Lower lobe of right lung (tissue), 2 donors: ENCODE measurements around the gene CYTH4. TPM values are rescaled to one million over a fixed set of nuclear protein-coding genes. Genes with fewer than 3 reads are reported as not detected.

ENCODE experiments used
- ATAC-seq, 2 donors: fragments of 200-7000 bp; cut with Tn5 transposase; one replicate each; pipeline ENCODE4 v1.9.1; 2020 to 2022; ENCODE audit warnings: mild to moderate bottlenecking in 2 of 2, moderate library complexity in 2 of 2
- DNase-seq: peaks from one replicate; pipeline ENCODE4 v3.0.0-alpha.2; 2020
- H3K27ac ChIP-seq: fragments of 200-600 bp; one replicate; pipeline ENCODE4 v1.8.0; 2022
- H3K27me3 ChIP-seq: fragments of 200-600 bp; one replicate; pipeline ENCODE4 v1.8.0; 2022; ENCODE audit warnings: low read depth
- H3K36me3 ChIP-seq: fragments of 200-600 bp; one replicate; pipeline ENCODE4 v1.8.0; 2022; ENCODE audit warnings: mild to moderate bottlenecking
- H3K4me1 ChIP-seq: fragments of 200-600 bp; one replicate; pipeline ENCODE4 v1.8.0; 2022
- H3K4me3 ChIP-seq: fragments of 200-600 bp; one replicate; pipeline ENCODE4 v1.8.0; 2022; ENCODE audit warnings: mild to moderate bottlenecking
- H3K9me3 ChIP-seq: fragments of 200-600 bp; one replicate; pipeline ENCODE4 v1.8.0; 2022
- intact Hi-C: fragments of 100-400 bp; cut with DNase I; formaldehyde crosslinking; loops from one replicate; pipeline ENCODE4 v1.11.0; 2022
- total RNA-seq: library from RNA; stranded (reverse); fragmentation: NEBNext Ultra II Directional; extraction: Animal tissue kit (Norgen Biotek cat#: 25700); gene quantifications from one replicate; pipeline ENCODE4 v1.2.1, GENCODE V29; 2021
- TF ChIP-seq, protein P1 (sequence below): fragments of 200-600 bp; IDR thresholded peaks from one replicate; pipeline ENCODE4 v1.8.0; 2022; ENCODE audit warnings: antibody characterized with exemption, mild to moderate bottlenecking
- donor health status: DM: no; HTN: yes; CAD: no; lungs with severe emphysema.

Gene CYTH4
- total RNA-seq, 1 donor from 2014 or later: 45.4 TPM

DNA sequence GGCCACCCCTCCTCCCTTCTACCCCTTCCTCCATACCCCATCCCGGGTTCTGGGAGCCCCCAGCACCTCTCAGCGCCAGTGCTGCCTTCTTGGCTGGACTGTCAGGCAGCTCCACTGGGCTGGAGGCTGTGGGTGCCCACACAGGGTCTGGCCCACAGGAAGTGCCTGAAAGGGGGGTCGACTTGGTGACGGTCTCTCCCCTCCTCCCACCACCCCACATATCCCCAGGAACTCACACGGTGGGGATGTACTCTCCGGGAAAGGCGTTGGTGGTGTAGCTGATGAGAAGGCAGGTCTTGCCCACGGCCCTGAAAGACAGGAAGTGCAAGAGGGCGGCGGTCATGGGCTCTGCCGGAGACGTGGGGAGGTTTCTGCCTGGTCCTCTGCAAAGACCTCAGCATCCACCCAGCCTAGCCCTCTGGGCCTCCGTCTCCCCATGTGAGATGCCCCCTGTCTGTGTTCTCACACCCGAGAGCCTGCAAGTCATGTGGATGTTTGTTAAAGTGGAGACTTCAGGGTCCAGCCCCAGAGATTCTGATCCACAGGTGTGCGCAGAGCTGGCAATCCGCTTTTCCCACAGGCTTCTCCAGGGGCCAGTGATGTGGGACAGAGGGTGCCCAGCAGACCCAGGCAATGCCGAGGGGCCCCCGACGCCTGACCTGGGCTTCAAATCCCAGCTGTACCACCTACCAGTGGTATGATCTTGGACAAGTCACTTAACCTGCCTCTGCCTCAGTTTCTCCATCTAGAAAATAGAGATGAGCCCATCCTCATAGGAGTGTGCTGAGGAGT lies 40.8 kb upstream of the CYTH4 start:
- DNase-seq (peak; percentile 60), ATAC-seq (peak; percentile 2 to 31)
- H3K4me1 ChIP-seq: peaks cover 27% of the 10 kb centered on the region
- H3K4me3 ChIP-seq: peak overlapping the region; percentile 63
- TF ChIP-seq, protein P1, sequence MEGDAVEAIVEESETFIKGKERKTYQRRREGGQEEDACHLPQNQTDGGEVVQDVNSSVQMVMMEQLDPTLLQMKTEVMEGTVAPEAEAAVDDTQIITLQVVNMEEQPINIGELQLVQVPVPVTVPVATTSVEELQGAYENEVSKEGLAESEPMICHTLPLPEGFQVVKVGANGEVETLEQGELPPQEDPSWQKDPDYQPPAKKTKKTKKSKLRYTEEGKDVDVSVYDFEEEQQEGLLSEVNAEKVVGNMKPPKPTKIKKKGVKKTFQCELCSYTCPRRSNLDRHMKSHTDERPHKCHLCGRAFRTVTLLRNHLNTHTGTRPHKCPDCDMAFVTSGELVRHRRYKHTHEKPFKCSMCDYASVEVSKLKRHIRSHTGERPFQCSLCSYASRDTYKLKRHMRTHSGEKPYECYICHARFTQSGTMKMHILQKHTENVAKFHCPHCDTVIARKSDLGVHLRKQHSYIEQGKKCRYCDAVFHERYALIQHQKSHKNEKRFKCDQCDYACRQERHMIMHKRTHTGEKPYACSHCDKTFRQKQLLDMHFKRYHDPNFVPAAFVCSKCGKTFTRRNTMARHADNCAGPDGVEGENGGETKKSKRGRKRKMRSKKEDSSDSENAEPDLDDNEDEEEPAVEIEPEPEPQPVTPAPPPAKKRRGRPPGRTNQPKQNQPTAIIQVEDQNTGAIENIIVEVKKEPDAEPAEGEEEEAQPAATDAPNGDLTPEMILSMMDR: no peak
- peaks cover 11% of the 10 kb centered on the region for H3K36me3 ChIP-seq
- H3K27me3 ChIP-seq: peaks cover 46% of the 10 kb centered on the region
- intact Hi-C loops: no loop called here
- peak overlapping the region; percentile 16 for H3K27ac ChIP-seq
- H3K9me3 ChIP-seq: no peaks in the 10 kb centered on the region

DNA sequence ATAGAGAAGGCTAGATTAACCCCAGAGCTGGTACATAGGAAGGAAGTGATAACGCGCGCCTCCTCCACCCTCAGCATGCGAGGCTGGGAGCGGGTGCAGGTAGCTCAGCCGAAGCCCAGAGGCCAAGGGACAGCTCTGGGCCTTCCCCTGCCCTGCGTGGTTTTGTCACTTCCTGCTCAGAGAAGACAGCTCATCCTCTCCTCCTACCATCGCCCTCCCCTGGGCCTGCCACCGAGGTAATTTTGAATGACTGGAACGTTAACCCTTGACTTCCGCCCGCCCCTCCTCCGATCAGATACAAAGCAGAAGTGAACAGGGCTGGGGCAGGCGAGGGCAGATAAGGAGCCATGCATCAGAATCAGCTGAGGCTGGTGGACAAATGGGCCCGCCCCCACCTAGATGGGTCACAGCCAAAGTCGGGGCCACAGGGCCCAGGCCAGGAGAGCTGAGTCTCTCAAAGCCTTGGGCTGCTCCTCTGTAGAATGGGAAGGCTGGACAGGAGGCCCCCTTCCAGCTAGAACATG lies 39.9 kb upstream of the CYTH4 start:
- TF ChIP-seq, protein P1: no peak
- peaks cover 25% of the 10 kb centered on the region for H3K4me1 ChIP-seq
- DNase-seq (peak; percentile 89), ATAC-seq (peak; percentile 78 to 83)
- H3K36me3 ChIP-seq: peaks cover 11% of the 10 kb centered on the region
- H3K4me3 ChIP-seq: peak overlapping the region; percentile 63
- peak overlapping the region; percentile 79 for H3K27ac ChIP-seq
- peaks cover 43% of the 10 kb centered on the region for H3K27me3 ChIP-seq
- H3K9me3 ChIP-seq: no peaks in the 10 kb centered on the region
- intact Hi-C loops: no loop called here

DNA sequence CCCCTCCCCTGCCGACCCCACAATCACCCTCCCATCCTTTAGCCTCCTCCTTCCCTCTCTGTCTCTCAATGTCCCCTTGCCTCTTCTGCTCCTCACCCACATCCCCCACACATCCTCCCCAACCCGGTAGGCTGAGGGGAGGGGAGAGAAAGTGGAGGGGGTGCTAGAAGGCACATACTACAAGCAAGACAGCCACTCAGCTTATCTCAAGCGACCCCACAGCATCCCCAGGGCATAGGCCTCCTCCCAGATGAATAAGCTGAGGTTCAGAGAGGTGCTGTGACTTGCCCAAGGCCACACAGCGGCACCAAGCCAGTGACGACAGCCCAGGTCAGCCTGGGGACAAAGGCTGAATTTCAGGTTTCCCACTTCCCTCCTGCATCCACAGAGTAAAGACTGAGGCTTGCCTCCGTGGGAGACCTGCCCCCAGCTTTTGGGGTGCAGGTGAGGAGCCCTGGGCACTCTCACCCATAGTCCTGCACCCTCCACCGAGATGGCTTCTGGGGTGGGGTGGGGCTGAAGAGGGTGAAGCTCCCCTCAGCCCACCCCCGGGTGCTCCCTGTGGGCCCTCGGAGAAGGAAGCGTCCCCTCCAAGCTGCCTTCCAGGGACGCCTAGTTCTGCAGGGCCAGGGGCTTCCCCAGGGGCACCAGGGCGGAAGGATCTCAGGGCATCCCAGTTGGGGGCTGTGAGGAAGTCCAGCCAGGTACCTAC lies 38.8 kb upstream of the CYTH4 start:
- TF ChIP-seq, protein P1: no peak
- Histone ChIP-seq H3K27ac (peak overlapping the region; percentile 79), H3K9me3 (no peaks in the 10 kb centered on the region), H3K4me3 (peak overlapping the region; percentile 63), H3K27me3 (peaks cover 40% of the 10 kb centered on the region), H3K36me3 (peaks cover 11% of the 10 kb centered on the region), H3K4me1 (peaks cover 25% of the 10 kb centered on the region)
- ATAC-seq: peak; percentile 3 to 4
- intact Hi-C loops: no loop called here
- no peak for DNase-seq

DNA sequence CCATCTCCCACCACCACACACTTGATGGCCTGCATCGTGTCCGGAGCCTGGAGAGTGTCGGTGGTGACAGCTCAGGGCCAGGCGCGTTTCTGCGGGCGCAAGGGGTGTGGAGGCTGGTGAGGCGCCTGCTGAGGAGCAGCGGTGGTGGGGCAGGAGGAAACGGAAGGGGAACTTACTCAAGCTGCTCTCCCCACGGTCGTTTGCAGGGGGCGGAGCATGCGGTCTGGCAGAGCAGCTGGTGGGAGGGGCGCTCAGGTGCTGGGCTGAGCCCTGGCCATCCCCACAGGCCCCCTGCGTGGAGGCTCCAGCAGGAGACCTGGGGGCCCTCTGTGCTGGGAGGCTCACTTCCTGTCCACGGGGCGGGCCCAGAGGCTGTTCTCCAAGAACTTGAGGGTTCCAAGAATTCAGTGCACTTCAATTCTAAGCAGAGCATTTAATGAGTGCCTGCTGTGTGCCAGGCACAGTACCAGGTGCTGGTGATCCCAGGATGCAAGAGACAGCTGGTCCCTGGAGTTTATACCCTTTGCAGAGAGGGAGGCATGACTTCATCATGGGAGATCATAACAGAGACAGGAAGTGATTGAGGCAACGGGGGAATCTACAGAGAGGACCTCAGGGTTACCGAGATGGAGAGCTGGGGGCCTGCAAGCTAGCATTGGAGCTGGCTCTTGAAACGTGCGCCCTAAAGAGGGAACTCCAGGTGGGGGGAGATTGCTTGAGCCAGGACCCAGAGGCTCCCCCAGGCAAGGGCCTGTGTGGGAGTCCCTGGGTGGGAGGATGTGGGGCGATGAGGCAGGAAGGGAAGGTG lies 38.0 kb upstream of the CYTH4 start, which contains the start of gene RAC2:
Gene RAC2, minus strand, starts transcription at position 156 of the 808 bp plus-strand sequence. Its CDS starts 121 bp downstream, at position 35.
- H3K27me3 ChIP-seq: peaks cover 34% of the 10 kb centered on the region
- ATAC-seq (peak; percentile 83 to 86), DNase-seq (peak; percentile 91)
- intact Hi-C loops: no loop called here
- H3K27ac ChIP-seq: peak within 1 kb of the TSS; percentile 79
- H3K4me1 ChIP-seq: peaks cover 25% of the 10 kb centered on the region
- H3K4me3 ChIP-seq: peak within 1 kb of the TSS; percentile 63
- H3K36me3 ChIP-seq: peaks cover 11% of the 10 kb centered on the region
- TF ChIP-seq, protein P1: no peak
- H3K9me3 ChIP-seq: no peaks in the 10 kb centered on the region
